HG03520 (cell line): Measurements from ENCODE around the gene LCK.
A peak's percentile ranks its signal among the peaks of the same experiment; 100 is the strongest.

Experiments used
- ATAC-seq: cut with Tn5 transposase; IDR thresholded peaks from one replicate; pipeline ENCODE4 v1.9.1; 2021; ENCODE audit warnings: mild to moderate bottlenecking, moderate library complexity; ENCODE audit not compliant: unreplicated experiment

Gene LCK

DNA sequence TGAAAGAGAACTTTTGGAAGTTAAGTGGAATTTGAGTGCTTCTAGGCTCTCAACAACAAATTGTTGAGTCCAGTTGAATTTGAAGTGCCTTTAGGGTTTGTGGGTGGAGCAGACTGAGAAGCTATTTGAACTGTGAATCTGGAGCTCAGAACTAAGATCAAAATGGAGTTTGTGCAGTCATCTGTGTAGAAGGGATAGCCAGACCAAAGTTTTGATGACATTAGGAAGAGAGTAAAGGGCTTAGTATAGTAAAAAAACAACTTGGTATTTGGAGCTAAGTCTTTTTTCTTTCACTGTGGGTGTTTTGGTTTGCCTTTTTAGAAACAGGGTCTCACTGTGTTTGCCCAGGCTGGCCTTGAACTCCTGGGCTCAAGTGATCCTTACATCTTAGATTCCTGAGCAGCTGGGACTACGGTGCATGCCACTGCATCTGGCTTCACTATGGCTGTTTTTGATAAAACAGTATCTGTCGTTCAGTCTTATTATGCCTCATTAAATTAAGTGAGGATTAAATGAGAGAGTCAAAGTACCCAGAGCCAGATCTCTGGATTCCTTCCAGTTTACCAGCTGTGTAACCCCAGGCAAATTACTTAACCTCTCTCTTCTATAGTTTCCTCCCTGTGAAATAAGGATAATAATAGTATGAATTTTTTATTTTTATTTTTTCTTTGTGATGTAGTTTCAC, 60.8 kb downstream of the LCK start:
- ATAC-seq = no peak

DNA sequence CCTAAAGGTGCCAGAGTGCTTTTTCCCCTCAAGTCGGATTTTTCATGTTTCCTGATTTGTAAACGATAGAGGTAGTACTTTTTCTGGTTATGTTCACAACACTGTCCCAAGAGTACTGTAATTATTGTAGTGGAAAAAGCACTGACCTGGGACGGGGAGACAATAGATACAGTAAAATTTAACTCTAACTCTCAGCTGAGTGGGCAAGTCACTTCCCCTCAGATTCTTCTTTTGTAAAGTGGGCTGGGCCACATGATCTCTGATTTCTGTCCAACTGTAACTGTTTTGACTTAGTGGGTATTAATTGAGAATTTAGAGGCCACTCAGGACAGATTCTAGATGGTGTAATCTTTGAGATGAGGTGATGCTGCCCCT, 65.8 kb downstream of the LCK start:
- no peak for ATAC-seq

DNA sequence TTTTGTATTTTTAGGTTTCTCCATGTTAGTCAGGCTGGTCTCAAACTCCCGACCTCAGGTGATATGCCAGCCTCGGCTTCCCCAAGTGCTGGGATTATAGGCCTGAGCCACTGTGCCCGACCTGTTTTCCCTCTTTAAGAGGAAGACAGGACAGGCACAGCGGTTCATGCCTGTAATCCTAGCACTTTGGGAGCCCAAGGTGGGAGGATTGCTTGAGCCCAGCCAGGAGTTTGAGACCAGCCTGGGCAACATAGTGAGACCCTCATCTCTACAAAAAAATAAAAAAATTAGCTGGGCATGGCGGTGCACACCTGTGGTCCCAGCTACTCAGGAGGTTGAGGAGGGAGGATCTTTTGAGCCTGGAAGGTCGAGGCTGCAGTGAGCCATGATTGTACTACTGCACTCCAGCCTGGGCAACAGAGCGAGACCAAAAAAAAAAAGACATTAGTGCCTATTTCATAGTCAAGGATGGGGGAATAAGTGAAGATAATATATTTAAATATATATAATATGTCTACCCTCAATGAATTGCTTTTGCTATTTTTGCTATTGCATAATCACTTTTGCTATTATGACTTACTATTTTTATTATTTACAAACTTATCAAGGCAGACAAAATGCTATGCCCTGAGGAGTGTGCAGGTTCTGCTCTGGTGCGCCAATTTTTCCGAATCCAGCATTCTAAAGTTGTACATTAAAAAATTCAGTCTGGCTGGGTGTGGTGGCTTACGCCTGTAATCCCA, 67.2 kb downstream of the LCK start:
- no peak for ATAC-seq

DNA sequence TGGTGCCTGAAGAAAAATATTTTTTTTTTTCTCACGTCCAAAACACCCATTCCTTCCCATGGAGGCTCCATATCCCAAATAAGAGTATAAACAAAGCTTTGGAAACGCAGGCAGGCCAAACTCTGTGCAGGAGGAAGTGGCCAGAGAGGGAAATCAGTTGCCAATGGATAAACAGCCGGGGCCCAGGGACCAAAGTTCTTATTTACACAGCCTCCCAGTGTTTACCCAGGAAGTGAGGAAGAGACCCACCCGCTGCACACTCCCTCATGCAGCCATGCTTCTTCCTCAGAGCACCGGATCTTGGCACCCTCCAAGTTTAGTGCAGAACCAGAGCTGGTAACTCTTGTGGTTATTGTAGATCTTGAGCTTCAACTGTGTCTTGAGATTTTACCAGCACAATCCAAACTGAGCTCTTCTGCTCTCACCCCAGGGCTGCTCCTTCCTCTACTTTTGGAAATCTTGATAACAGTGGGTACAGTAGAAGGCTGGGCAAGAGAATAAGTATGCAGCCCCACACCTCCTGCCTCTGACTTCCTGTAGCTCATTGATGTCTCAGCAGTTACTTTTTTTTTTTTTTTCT, 70.7 kb downstream of the LCK start:
- no peak for ATAC-seq

DNA sequence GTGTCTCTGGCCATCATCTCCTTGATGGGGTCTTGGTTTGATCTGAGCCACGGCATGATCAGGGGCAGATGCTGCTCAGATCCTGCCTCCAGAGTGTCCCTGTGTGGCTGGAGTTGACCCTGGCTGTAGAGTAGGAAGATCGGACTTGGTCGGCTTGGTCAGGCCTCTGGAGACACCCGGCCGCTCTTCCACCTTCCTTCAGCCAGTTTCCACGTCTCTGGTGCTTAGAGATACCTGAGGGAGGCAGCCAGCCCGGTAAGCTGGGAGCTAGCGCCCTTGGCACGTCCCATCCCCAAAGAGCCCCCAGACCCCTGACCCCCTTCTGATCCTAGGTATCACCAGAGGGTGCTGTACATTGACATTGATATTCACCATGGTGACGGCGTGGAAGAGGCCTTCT, 76.1 kb downstream of the LCK start:
- ATAC-seq = no peak

DNA sequence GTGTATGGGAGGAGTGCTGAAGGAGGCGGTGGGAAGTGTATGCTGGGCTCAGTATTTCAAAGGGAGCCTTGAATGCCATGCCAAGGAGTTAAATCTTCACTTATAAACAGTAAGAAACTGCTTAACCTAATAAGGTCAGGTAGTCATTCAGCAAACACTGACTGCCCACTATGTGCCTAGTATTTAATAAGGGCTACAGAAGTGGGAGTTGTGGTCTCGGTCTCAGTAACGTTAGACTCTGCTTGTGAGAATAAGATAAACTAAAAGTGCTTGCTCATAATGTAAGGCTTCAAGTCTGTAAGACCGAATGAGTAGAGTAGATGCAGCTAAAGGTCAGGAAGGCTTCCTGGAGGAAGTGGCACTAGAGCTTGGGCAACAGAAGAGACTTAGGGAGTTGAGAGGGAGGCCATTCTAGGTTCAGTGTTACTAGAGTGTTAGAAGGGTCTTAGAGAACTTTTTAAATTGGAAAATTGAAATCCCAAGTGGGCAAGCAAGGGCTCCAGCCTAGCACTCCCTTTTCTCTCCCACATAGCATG, 78.9 kb downstream of the LCK start:
- no peak for ATAC-seq

DNA sequence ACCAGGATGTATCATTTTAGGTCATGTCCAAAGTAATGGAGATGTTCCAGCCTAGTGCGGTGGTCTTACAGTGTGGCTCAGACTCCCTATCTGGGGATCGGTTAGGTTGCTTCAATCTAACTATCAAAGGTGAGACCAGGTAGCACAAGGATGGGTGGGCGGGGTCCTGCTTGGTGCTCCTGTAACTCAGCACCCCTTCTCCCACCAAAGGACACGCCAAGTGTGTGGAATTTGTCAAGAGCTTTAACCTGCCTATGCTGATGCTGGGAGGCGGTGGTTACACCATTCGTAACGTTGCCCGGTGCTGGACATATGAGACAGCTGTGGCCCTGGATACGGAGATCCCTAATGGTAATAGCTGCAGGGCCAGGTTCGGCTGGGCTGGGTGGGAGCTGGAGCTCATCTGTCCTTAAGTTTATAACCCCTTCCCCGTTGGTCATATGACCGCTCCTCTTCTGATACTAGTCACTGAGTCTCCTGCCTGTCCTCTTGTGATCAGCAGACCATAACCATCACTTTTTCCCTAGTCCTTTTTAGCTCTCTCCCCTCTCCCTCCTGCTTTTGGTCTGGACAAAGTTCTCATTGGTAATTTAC, 79.6 kb downstream of the LCK start:
- no peak for ATAC-seq

DNA sequence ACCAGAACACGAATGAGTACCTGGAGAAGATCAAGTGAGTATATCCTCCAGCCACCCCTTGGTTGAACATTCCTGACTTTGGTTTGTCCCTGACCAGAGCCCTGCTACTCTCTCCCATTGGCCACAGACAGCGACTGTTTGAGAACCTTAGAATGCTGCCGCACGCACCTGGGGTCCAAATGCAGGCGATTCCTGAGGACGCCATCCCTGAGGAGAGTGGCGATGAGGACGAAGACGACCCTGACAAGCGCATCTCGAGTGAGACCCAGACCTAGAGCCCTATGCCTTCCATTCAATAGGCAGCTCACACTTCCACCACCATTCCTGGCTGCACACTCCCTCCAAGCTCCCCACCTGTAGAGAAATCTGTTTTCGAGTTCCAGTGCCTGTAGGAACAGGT, 80.5 kb downstream of the LCK start:
- no peak for ATAC-seq

DNA sequence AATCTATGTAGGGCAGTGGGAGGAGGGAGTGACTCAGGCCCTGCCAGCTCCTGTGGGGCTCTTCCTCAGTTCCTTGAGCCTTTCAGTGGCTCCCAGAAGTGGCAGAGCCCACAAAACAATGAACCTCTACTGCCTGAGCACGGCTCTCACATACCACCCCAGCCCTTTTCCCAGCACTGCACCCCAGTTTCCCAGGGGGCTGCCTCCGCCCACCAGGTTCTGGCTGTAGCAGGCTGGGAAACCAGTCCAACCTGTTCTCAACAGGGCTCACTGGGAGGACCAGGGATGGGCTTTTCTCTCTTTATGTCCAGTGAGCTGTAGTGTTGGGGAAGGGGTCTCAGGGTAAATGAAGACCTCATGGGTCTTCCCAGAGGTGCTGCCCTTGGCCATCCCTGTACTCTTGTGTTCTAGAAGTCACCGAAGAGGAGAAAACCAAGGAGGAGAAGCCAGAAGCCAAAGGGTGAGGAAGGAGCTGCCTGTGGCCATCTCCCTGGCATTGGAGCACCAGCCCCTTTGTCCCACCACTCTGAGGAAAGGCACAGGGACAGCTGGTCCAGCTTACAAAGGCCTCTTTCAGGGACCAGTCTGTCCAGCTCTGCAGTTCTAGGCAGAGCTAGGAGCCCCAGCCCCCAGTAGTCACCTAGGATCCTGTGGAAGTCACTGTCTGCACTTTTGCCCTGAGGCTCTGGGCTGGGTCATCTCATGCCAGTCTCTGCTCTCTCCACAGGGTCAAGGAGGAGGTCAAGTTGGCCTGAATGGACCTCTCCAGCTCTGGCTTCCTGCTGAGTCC, 81.4 kb downstream of the LCK start:
- no peak for ATAC-seq

DNA sequence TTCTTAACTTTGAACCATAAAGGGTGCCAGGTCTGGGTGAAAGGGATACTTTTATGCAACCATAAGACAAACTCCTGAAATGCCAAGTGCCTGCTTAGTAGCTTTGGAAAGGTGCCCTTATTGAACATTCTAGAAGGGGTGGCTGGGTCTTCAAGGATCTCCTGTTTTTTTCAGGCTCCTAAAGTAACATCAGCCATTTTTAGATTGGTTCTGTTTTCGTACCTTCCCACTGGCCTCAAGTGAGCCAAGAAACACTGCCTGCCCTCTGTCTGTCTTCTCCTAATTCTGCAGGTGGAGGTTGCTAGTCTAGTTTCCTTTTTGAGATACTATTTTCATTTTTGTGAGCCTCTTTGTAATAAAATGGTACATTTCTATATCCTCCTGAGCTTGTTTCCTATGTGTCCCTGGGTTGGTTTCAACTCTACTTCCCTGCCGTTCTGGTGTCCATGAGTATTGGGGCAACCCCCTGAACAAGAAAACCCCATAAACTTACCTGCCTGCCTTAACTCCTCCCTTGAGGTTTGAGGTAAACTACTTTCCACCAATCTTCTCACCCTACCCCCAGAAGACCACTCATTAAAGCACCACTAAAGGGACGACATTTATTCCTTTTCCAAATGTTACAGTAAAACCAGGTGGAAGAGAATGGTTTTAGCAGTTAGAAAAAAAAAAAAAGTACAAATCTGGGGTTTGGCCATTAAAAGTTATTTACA, 82.3 kb downstream of the LCK start:
- no peak for ATAC-seq

DNA sequence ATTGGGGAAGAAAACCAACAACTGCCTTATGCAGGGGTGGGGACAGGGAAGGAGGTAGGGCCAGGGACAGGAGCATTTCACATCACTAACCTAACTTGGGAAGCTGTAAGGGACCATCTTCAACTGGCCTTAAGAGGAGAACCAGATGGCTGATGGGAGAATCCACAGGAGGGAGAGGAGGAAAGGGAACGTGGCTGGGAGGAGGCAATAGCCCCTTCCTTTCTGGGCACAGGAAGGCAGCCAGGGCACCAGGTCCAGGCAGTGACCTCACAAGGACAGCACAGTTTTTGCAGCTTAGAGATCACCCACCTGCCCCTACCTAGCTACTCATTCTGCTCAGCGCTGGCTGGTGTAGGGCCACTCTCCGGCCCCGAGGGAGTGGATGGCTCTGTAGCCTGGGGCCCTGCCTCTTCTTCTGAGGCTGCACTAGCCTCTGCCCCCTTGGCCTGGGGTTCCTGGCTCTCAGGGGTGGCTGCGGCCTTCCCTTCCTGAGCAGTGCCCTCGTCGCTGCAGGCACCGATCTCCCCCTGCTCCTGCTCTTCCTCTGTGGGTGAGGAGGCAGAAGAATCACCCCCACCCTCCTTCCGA, 83.3 kb downstream of the LCK start:
- ATAC-seq = no peak

DNA sequence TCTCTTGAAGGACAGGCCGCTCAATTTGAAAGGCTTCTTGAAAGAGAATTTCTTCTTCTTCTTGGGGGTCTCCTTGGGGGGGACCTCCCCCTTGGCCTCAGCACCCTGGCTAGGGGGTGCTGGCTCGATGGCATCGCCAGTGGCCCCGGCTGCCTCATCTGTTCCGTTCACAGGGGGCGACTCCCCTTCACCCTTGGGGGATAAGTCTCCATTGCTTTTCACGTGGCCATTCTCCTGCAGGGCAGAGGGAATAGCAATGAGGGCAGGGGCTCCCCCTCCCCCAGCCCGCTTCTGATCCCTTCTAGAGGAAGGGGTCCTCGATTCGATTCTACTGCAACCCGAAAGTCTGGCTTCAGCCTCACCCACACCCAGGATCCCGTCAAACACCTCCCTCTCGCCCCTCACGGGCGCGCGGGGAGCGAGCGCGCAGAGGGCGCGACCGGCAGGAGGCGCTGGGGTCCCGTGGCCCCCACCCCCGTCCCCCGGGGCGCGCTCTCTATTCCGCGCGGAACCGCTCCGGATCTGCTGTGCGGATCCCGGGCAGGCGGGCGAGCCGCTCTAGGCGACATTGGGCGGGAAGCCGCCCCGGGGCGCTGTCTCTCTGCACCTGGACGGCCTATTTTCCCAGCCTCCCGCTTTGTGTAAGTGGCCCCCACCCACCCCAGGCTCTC, 83.9 kb downstream of the LCK start:
- ATAC-seq = peak; percentile 28

DNA sequence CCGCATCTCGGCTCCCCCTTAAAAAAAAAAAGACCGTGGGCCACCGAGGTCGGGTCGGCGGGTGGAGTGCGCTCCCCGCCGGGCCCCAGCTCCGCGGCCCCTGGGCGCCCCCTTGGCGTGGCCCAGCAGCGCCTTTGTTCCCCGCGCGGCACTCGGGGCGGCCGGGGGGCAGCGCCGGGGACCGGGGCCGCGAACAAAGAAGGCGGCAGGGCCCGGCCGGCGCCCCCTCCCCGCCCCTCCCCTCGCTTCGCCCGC, 84.4 kb downstream of the LCK start:
- no peak for ATAC-seq
